ENCODE results near the gene NAP1L2.

GRCh38 chrX:73215246-73215645 lies 595 bp upstream of the NAP1L2 start:
- TF ChIP-seq CTCF (IDR thresholded peaks at IDR 0.05) (no peak), EZH2phosphoT487 (IDR thresholded peaks at IDR 0.05) (no peak), EZH2 (IDR thresholded peaks at IDR 0.05) (no peak)
